GM19452 (cell line): ENCODE measurements around the gene FDXACB1.
A peak's percentile ranks its signal among the peaks of the same experiment; 100 is the strongest.
"Not testable (repeated sequence)": the region's sequence is repeated elsewhere in the genome, so short reads cannot be mapped to it uniquely, and the experiment has no call there.

ENCODE experiments used
- ATAC-seq: cut with Tn5 transposase; IDR thresholded peaks from one replicate; pipeline ENCODE4 v1.9.1; 2021; ENCODE audit not compliant: unreplicated experiment

The FDXACB1 gene

GRCh38 chr11:111909378-111909777, 30.4 kb upstream of the FDXACB1 start:
- no peak for ATAC-seq

DNA sequence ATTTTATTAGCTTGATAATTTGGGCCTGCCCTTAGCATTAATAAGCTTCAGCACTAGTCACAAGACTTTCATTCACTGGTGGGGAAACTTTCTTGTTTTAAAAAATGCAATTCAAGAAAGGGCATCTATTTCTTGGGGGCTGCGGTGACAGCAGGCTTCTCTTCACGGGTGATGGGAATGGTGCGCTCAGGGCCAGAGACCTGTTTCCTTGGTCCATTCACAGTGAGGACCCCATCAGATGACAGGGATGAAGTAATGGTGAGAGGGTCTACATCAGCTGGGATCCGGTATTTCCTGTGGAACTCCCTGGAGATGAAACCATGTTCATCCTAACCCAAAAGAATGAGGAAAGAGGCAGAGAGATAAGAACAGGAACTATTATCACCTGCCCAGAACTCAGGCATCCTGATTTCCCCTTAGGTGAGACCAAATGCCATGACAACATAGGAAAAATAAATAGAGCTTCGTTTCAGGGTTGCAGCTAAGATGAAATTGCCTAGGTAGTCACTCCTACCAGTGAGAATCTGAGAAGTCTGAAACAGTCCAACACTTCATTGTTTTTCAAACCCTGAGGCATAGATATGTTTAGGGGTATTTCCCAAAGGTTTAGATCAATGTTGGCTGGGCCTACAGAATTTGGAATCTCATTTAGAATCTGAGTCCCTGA, 29.8 kb upstream of the FDXACB1 start:
- ATAC-seq: no peak

DNA sequence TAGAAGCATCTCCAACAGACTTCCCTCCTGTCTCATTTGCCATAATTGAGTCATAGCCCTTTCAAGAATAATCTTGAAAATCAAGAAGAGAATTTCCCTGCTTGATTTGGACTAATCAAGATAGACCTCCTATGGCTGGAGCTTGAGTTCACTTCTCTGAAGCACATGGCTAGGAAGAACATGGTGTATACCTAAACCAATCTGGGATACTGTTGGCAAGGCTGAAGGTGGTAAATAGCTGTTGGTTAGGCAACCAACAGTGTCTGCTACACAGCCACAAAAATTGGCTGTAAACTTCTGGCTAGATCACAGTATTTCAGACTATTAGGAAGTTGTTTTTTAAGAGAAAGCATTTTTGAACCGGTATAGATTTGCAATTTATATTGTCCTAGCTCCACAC, 27.7 kb upstream of the FDXACB1 start:
- ATAC-seq: no peak

DNA sequence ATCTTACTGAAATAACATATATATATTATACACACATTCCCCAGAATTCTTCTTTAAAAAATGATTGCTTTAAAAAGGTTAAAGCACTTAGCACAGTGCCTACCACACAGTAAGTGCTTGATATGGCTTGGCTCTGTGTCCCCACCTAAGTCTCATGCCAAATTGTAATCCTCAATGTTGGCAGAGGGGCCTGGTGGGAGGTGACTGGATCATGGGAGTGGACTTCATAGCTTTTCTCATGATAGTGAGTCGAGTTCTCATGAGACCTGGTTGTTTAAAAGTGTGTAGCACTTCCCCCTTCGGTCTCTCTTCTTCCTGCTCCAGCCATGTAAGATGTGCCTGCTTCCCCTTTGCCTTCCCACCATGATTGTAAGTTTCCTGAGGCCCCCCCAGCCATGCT, 26.4 kb upstream of the FDXACB1 start:
- ATAC-seq: no peak

DNA sequence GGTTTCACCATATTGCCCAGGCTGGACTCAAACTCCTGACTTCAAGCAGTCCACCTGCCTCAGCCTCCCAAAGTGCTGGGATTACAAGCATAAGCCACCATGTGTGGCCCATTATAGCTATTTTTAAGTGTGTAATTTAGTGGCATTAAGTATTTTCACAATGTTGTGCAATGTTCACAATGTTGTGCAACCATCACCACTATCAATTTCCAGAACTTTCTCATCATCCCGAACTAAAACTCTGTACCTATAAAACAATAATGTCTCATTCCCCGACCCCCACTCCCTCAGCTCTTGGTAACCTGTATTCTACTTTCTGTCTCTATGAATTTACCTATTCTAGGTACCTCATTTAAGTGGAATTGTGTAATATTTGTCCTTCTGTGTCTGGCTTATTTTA, 7.9 kb upstream of the FDXACB1 start:
- no peak for ATAC-seq

DNA sequence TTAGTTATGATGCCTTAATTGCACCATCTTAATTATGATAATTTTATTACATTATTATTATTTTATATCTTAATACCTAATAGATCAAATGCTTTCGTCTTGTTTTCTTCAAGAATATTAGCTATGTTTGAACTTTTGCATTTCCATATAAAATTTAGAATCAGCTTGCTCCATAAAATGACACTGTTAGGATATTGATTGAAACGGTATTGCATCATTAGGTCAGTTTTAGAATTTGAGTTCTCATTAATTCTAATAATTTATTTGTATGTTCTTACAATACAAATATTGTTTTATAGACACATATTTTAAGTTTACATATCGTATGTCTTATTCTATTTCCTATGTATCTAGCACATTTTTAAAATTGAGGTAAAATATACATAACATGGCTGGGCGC, 7.1 kb upstream of the FDXACB1 start:
- ATAC-seq: no peak

GRCh38 chr11:111885053-111885452, 6.1 kb upstream of the FDXACB1 start:
- not testable (repeated sequence) for ATAC-seq

- ATAC-seq: no peak
Measured at GRCh38 chr11:111882202-111882601, 3.2 kb upstream of the FDXACB1 start.

DNA sequence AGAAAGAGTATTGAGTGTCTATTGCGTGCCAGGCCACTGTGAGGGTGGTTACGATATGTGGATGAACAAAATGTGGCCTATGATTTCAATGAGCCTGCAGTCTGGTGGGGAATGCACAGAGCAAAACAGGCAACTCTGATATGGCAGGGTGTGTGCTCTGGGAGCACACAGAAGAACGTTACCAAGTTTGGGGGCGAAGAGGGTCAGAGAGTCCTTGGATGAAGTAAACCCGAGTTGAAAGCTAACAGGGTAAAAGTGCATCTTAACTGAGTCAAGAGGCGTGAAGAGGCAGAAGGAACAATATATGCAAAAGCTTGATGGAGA, 634 bp upstream of the FDXACB1 start:
- ATAC-seq: no peak

DNA sequence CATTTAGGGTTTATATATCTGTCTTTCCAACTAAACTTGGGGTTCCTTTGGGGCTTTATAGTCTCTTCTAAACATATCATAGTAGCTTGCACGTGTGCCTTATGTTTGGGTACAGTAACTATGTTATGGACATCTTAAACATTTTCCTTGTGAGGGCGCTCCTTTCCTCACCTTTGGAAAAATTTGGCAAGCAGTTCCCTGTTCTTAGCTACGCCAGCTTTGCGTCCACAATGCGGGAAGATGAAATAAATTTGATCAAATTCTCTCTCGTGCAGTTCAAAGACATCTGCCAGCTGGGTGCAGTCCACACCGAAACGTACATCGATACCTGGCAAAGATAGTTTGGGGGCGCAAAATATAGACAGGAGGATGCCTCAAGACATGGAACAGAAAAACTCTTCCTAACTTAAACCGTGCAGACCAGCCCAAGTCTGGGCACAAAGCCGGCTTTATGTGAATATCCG, 548 bp downstream of the FDXACB1 start:
- peak; percentile 17 for ATAC-seq

GRCh38 chr11:111871693-111872161, 7.2 kb downstream of the FDXACB1 start:
- no peak for ATAC-seq

DNA sequence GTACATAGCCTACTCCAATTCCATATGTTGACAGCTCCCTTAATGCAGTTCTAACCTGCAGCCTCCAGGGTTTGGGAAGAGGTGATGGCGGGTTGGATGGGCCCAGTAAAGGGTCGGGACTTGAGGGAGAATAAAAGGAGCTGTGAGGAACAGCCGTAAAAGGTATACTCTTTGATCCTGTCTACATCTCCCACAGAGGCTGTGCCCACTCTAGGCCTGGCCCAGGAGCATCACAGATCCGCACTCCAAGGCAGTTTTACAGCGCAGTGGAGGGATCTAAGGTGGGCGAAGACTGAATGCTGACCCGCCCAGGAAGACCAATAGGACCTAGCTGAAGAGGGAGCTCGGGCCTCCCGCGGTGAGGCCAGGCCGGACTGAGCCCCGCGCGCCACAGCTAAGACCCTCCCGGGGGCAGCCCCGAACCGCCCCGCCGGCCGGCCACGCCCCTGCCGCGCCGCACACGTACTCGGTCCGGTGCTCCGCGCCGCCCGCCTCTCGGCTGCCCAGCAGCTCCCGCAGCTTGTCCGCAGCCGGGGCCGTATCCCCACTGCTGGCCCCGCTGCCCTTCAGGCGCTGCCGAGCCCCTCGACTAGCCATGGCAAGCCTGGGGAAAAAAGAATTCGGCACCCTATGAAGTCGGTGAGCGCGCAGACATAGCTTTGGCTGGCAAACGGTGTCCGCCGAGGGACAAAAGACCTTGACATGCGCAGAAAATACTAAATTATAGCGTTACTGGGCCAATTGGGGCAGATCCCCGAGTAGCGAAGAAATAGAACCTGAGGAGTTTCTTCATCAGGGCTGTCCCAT, 7.9 kb downstream of the FDXACB1 start, which contains the start of gene ALG9:
TSS of gene ALG9 (minus strand) at position 696 of the 807 bp plus-strand sequence. CDS start at position 597, 99 bp downstream.
- peak; percentile 90 for ATAC-seq

DNA sequence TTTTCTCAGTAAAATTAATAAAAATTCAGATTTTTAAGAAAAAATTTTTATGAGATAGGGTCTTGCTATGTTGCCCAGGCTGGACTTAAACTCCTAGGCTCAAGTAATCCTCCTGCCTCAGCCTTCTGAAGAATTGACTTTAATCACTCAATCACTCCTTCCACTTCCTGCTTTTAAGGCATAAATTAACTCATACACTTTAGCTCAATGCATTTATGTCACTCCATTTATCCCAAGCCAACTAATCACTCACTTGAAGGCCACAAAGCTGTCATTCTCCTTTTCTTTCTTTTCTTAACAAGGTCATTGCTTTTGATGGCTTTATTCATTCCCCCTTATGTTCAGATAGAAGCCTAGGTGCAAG, 8.5 kb downstream of the FDXACB1 start:
- peak; percentile 6 for ATAC-seq

DNA sequence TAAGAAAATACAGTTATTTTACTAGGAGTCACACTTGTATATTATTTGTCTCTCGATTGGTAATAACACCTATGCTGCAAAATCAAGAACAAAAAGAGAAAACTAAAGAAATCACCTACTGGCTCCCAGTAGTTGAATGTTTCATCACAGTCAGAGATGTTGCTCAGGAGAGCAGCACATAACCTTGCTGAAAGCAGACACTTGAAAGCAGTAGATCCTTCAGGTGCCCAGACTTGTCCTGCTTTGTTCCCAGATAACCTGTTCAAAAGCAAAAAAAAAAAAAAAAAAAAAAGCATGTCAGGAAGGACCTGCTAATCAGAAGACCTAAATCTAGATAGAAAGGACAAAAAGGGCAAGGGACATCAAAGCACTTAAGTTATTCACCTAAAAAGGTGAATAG, 8.9 kb downstream of the FDXACB1 start:
- ATAC-seq: no peak

DNA sequence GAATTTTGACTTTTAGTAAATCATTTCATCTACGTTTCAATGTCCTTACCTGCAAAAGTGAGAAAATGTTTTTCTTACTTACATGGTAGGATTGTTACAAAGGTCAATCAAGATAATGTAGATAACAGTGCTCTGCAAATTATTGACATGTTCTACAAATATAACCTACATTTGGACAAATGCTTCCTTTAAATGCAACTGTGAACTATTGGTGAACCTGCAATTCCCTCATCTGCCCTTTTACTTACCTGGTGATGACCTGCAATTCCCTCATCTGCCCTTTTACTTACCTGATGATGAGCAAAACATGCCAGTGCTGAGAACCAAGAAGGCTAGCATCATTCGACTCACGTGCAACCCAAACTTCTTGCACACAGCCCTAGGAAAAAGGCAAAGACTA, 18.7 kb downstream of the FDXACB1 start:
- no peak for ATAC-seq

- no peak for ATAC-seq
Measured at GRCh38 chr11:111855506-111855905, 23.5 kb downstream of the FDXACB1 start.

DNA sequence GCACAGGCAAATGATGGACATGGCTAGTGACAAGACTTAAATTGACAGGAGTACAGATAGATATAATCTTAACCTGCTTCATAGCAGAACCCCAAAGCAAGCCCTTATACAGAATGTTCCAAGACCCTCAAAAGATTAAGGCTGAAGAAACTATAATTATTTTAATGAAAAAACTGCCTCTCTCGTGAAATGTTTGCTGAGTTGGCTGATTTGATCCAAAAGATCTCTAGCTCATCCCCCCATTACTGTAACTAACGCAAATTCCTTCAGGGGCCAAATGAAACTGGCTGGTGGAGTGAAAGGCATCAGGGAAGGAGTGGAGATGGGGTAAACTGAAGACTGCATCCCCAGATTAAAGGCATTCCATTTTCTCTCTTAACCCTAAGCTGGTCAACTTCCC, 26.9 kb downstream of the FDXACB1 start:
- ATAC-seq: no peak

DNA sequence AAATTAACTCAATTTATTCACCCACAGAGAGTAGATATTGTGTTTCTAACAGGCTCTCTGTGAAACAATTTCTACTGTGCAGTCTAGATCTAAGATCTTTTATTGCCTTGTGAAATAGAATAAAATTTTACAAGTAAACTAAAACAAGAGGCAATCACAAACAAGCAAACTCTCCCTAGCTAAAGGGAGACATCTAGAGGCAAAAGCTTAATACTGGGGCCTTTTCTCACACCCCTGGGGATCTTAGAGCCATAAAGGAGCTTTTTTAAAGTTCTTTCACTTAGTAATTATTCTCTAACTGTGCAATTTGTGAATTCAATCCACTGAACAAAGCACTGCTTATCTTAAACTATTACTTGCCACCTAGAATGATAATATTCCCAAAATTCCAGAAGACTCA, 27.3 kb downstream of the FDXACB1 start:
- ATAC-seq: no peak

DNA sequence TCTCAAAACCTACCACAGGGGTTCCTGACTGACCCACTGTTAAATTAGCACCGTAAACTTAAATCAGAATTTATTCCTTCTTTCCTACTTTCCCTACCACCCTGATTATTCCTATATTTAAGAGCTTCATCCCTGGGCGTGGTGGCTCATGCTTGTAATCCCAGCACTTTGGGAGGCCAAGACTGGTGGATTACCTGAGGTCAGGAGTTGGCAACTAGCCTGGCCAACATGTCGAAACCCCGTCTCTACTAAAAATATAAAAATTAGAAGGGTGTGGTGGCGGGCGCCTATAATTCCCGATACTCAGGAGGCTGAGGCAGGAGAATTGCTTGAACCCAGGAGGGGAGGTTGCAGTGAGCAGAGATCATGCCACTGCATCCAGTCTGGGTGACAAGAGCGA, 27.9 kb downstream of the FDXACB1 start:
- ATAC-seq: no peak

GRCh38 chr11:111849631-111850030, 29.3 kb downstream of the FDXACB1 start:
- ATAC-seq: no peak

DNA sequence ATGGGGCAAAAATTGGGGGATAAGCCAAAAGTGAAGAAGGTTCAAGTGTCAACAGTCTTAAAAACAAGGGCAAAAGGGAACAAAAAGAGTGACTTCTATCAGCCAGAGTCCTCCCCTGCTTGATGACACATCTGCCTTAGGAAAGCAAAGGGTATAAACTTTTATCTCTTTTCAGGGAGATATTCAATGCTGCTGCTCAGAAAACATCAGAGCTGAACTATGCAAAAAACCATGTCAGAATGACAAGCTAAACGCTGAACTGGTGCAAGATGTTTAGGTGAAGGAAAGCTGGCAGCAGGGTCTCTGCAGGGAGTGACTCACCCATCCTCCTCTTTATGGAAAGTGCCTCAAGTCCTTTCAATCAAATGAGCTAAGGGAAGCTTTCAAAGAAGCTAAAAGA, 32.3 kb downstream of the FDXACB1 start:
- no peak for ATAC-seq

DNA sequence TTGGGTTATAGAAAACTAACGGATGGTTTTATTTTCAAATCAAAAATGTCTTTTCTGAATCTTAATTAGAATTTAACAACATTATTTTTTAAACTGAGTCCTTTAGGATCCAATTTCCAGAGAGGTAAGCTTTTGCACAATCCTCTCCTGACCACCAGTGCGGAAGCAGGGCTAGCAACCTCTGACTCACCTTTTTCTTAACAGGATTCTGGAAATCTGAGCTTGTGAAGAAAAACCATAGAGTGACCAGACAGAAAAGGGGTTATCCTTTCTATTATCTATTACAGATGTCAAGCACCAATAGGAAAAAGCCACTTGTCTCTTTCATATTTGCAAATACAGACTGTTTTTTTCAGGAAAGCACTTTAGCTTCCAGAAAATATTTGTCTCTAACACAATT, 32.9 kb downstream of the FDXACB1 start:
- ATAC-seq: no peak
